Stimulated activated CD4-positive, alpha-beta T cell treated with anti-CD3 and anti-CD28 coated beads, Interleukin-1b, Interleukin-23, amount 100 ng/mL, for 1 hour (primary cell): ENCODE results near the gene ZNF793.

Experiments used
- DNase-seq, 2 donors: peaks; one replicate each; pipeline ENCODE4 v3.0.0-alpha.2; 2020; ENCODE audit warnings: low read depth in 2 of 2

The ZNF793 gene

DNA sequence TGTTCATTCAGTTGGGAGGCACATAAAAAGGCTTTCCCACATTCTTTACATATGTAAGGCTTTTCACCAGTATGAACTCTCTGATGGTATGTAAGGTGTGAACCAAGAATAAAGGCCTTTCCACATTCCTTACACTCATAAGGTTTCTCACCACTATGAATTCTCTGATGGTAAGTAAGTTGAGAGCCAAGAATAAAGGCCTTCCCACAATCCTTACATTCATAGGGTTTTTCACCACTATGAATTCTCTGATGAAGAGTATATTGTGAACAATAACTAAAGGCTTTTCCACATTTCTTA, 58.6 kb downstream of the ZNF793 start:
- no peak for DNase-seq

DNA sequence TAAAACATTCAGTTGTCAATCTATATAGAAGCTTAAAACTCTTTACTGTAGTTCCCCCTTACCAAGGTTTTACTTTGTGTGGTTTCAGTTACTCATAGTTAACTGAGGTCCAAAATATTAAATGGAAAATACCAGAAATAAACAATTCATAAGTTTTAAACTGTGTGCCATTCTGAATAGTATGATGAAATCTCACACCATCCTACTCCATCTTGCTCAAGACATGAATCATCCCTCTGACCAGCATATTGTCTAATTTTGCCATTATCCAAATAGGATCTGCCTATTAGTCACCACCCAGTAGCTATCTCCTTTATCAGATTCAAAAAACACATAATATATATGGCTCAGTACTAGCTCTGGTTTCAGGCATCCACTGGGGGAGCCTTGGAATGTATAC, 65.5 kb downstream of the ZNF793 start:
- DNase-seq, result no peak

GRCh38 chr19:37583340-37583739, 76.6 kb downstream of the ZNF793 start:
- DNase-seq, result no peak
